HEK293 (cell line): ENCODE data around the gene IQSEC1.

Source experiments
- CTCF ChIA-PET: fragments of 350-600 bp; formaldehyde crosslinking; extraction: SDS; loops from one replicate; lab custom pipeline; 2021; ENCODE audit warnings: antibody characterized with exemption; lab: Yijun Ruan, JAX
- POLR2A ChIA-PET: fragments of 300-600 bp; formaldehyde crosslinking; extraction: SDS; loops from one replicate; lab custom pipeline; 2020; ENCODE audit warnings: antibody characterized with exemption, inconsistent platforms; lab: Yijun Ruan, JAX
- H3K27ac ChIP-seq: fragments of 200-500 bp; sonication (Bioruptor generic); 2 replicates; pipeline ENCODE4 v1.5.1; 2014; ENCODE audit warnings: low read depth, low read length, control low read depth, inconsistent platforms; ENCODE audit errors: extremely low read depth
- H3K36me3 ChIP-seq, 2 experiments: fragments of 200-500 bp in 1 of 2; sonication (Bioruptor generic) in 1 of 2; 1 replicate in 1 of 2; 2 replicates in 1 of 2; pipeline ENCODE4 v1.5.1; 2014 to 2017; ENCODE audit warnings: inconsistent platforms in 2 of 2, low read length in 2 of 2; ENCODE audit not compliant: control insufficient read depth in 2 of 2, insufficient read depth in 1 of 2
- H3K4me1 ChIP-seq: fragments of 200-500 bp; sonication (Bioruptor generic); 2 replicates; pipeline ENCODE4 v1.5.1; 2014; ENCODE audit warnings: mild to moderate bottlenecking, low read length, inconsistent platforms; ENCODE audit not compliant: control insufficient read depth, insufficient read depth
- H3K4me3 ChIP-seq: 2 replicates; pipeline ENCODE4 v1.5.1; 2011; ENCODE audit warnings: low read depth, mild to moderate bottlenecking, control low read depth, low read length, moderate library complexity
- H3K9me3 ChIP-seq: fragments of 200-500 bp; sonication (Bioruptor generic); 2 replicates; pipeline ENCODE4 v1.5.1; 2014; ENCODE audit warnings: low read depth, low read length, inconsistent platforms; ENCODE audit not compliant: control insufficient read depth, insufficient read depth
- GLIS1 ChIP-seq: fragments of 450-650 bp; formaldehyde crosslinking; IDR thresholded peaks from 2 replicates; pipeline ENCODE4 v1.5.1; 2016; ENCODE audit warnings: missing biosample characterization, missing genetic modification characterization
- PRDM2 ChIP-seq: fragments of 450-650 bp; formaldehyde crosslinking; IDR thresholded peaks from 2 replicates; pipeline ENCODE4 v1.5.1; 2016; ENCODE audit warnings: missing biosample characterization, missing genetic modification characterization, borderline replicate concordance
- ZFP37 ChIP-seq: fragments of 450-650 bp; formaldehyde crosslinking; IDR thresholded peaks from 2 replicates; pipeline ENCODE4 v1.5.1; 2016; ENCODE audit warnings: missing biosample characterization, missing genetic modification characterization
- ZFP69B ChIP-seq: fragments of 450-650 bp; formaldehyde crosslinking; IDR thresholded peaks from 2 replicates; pipeline ENCODE4 v1.5.1; 2016; ENCODE audit warnings: missing biosample characterization, missing genetic modification characterization
- ZNF10 ChIP-seq: fragments of 450-650 bp; formaldehyde crosslinking; IDR thresholded peaks from 2 replicates; pipeline ENCODE4 v1.5.1; 2017; ENCODE audit warnings: missing biosample characterization, missing genetic modification characterization
- ZNF112 ChIP-seq: fragments of 450-650 bp; formaldehyde crosslinking; IDR thresholded peaks from 2 replicates; pipeline ENCODE4 v1.5.0; 2017; ENCODE audit warnings: missing biosample characterization, missing genetic modification characterization
- ZNF16 ChIP-seq: fragments of 450-650 bp; formaldehyde crosslinking; IDR thresholded peaks from 2 replicates; pipeline ENCODE4 v1.5.1; 2016; ENCODE audit warnings: low read depth, missing biosample characterization, missing genetic modification characterization
- ZNF169 ChIP-seq: fragments of 450-650 bp; formaldehyde crosslinking; IDR thresholded peaks from 2 replicates; pipeline ENCODE4 v1.5.1; 2016; ENCODE audit warnings: missing biosample characterization, missing genetic modification characterization
- ZNF341 ChIP-seq: fragments of 450-650 bp; formaldehyde crosslinking; IDR thresholded peaks from 2 replicates; pipeline ENCODE4; 2016; ENCODE audit warnings: low read depth, missing biosample characterization, missing genetic modification characterization
- ZNF513 ChIP-seq: fragments of 450-650 bp; IDR thresholded peaks from 2 replicates; pipeline ENCODE4 v1.5.1; 2018; ENCODE audit warnings: missing biosample characterization, missing genetic modification characterization
- ZNF529 ChIP-seq: fragments of 450-650 bp; formaldehyde crosslinking; IDR thresholded peaks from 2 replicates; pipeline ENCODE4 v1.5.1; 2017; ENCODE audit warnings: missing genetic modification characterization, missing biosample characterization; ENCODE audit not compliant: insufficient replicate concordance
- ZNF548 ChIP-seq: fragments of 450-650 bp; formaldehyde crosslinking; IDR thresholded peaks from 2 replicates; pipeline ENCODE4 v1.5.1; 2016; ENCODE audit warnings: missing biosample characterization, missing genetic modification characterization
- ZNF560 ChIP-seq: fragments of 450-650 bp; formaldehyde crosslinking; IDR thresholded peaks from 2 replicates; pipeline ENCODE4 v1.5.1; 2017; ENCODE audit warnings: missing biosample characterization, missing genetic modification characterization, borderline replicate concordance
- ZNF600 ChIP-seq: fragments of 450-650 bp; formaldehyde crosslinking; IDR thresholded peaks from 2 replicates; pipeline ENCODE4 v1.5.1; 2016; ENCODE audit warnings: missing biosample characterization, missing genetic modification characterization
- ZNF610 ChIP-seq: fragments of 450-650 bp; formaldehyde crosslinking; IDR thresholded peaks from 2 replicates; pipeline ENCODE4 v1.5.1; 2016; ENCODE audit warnings: missing biosample characterization, missing genetic modification characterization, borderline replicate concordance
- ZNF621 ChIP-seq: fragments of 450-650 bp; formaldehyde crosslinking; IDR thresholded peaks from 2 replicates; pipeline ENCODE4 v1.5.1; 2017; ENCODE audit warnings: missing biosample characterization, missing genetic modification characterization
- ZNF645 ChIP-seq: fragments of 450-650 bp; formaldehyde crosslinking; IDR thresholded peaks from 2 replicates; pipeline ENCODE4; 2016; ENCODE audit warnings: missing biosample characterization, missing genetic modification characterization
- ZNF837 ChIP-seq: fragments of 450-650 bp; formaldehyde crosslinking; IDR thresholded peaks from 2 replicates; pipeline ENCODE4 v1.5.1; 2016; ENCODE audit warnings: missing biosample characterization, missing genetic modification characterization
- TF ChIP-seq, protein P1 (sequence below): fragments of 450-650 bp; formaldehyde crosslinking; IDR thresholded peaks from 2 replicates; pipeline ENCODE4 v1.5.1; 2016; ENCODE audit warnings: missing biosample characterization, missing genetic modification characterization, borderline replicate concordance

The IQSEC1 gene

GRCh38 chr3:13120289-13120927 is 47.2 kb upstream of the IQSEC1 start (continued):
- TF ChIP-seq, protein P1, sequence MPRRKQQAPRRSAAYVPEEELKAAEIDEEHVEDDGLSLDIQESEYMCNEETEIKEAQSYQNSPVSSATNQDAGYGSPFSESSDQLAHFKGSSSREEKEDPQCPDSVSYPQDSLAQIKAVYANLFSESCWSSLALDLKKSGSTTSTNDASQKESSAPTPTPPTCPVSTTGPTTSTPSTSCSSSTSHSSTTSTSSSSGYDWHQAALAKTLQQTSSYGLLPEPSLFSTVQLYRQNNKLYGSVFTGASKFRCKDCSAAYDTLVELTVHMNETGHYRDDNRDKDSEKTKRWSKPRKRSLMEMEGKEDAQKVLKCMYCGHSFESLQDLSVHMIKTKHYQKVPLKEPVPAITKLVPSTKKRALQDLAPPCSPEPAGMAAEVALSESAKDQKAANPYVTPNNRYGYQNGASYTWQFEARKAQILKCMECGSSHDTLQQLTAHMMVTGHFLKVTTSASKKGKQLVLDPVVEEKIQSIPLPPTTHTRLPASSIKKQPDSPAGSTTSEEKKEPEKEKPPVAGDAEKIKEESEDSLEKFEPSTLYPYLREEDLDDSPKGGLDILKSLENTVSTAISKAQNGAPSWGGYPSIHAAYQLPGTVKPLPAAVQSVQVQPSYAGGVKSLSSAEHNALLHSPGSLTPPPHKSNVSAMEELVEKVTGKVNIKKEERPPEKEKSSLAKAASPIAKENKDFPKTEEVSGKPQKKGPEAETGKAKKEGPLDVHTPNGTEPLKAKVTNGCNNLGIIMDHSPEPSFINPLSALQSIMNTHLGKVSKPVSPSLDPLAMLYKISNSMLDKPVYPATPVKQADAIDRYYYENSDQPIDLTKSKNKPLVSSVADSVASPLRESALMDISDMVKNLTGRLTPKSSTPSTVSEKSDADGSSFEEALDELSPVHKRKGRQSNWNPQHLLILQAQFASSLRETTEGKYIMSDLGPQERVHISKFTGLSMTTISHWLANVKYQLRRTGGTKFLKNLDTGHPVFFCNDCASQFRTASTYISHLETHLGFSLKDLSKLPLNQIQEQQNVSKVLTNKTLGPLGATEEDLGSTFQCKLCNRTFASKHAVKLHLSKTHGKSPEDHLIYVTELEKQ (tag by site-specific recombination): no peak
- no peak for TF ChIP-seq ZNF621 (tag by site-specific recombination)
- no peak for TF ChIP-seq GLIS1 (tag by site-specific recombination)
- TF ChIP-seq ZNF16 (tag by site-specific recombination): no peak
- no peak for TF ChIP-seq ZNF600
- no peak for TF ChIP-seq ZNF169 (tag by site-specific recombination)
- TF ChIP-seq, all 188 proteins: peak for 0

DNA sequence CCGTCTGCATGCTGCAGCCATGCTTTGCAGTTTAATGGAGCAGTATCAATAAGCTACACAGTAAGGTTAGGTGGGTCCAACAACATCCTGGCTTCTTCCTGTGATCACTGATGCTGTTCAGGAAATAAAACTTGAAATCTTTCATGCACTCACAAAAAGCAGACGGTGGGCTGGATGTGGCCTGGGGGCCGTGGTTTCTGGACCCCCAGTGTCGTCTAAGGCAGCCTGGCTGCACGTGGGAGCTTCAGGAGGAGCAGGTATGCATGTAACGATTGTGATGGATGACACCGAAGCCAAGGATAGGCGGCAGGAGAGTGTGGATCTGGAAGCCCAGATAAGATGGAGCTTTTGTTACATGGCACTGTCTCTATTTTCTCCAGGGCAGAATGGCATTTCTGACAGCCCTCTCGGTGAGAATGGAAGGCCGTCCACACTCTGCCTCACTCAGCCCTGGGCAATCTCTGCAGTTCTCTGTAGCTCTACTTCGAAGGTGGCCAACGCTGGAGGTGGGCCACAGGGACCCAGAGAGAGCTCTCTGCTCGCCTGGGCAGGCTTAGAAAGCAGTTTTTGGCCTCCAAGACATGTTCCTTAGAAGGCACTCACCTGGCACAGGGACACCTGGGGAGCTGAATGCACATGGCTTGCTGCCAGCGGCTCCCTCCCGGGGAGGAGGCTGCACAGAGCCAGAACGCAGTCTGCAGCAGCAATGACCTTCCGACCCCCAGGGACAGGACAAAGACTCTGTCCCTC is 46.4 kb upstream of the IQSEC1 start:
- no peak overlapping the region for H3K27ac ChIP-seq
- CTCF ChIA-PET: interaction anchor here (0.6 kb wide), 1 partner anchor 89 kb away, joined by 3 read pairs; no protein-coding TSS in a partner anchor
- H3K36me3 ChIP-seq: no peaks in the 10 kb centered on the region
- no peaks in the 10 kb centered on the region for H3K9me3 ChIP-seq
- POLR2A ChIA-PET: no interaction called here
- no peak for TF ChIP-seq PRDM2 (tag by site-specific recombination)
- TF ChIP-seq ZNF341 (tag by site-specific recombination): no peak
- TF ChIP-seq ZNF837 (tag by site-specific recombination): no peak
- TF ChIP-seq ZNF560 (tag by site-specific recombination): no peak
- no peak for TF ChIP-seq ZNF600
- no peak for TF ChIP-seq ZNF529 (tag by site-specific recombination)
- H3K4me3 ChIP-seq: no peak overlapping the region
- H3K4me1 ChIP-seq: no peaks in the 10 kb centered on the region

GRCh38 chr3:13116426-13116825 is 43.2 kb upstream of the IQSEC1 start:
- H3K27ac ChIP-seq: no peak overlapping the region
- no peak for TF ChIP-seq ZNF10 (tag by site-specific recombination)
- no peak for TF ChIP-seq ZNF548 (tag by site-specific recombination)
- no peak for TF ChIP-seq ZNF112
- TF ChIP-seq ZFP37 (tag by site-specific recombination): no peak
- TF ChIP-seq ZNF645 (tag by site-specific recombination): no peak
- TF ChIP-seq ZNF513 (tag by site-specific recombination): no peak
- no peak for TF ChIP-seq ZNF610
- no peak for TF ChIP-seq ZFP69B
- TF ChIP-seq, all 188 proteins: peak for 0
- Histone ChIP-seq H3K4me3 (no peak overlapping the region), H3K36me3 (no peaks in the 10 kb centered on the region), H3K9me3 (no peaks in the 10 kb centered on the region), H3K4me1 (no peaks in the 10 kb centered on the region)
- POLR2A ChIA-PET: no interaction called here
- CTCF ChIA-PET: interaction anchor here (1.1 kb wide), 1 partner anchor 121 kb away, joined by 3 read pairs; no protein-coding TSS in a partner anchor
